GM18498 (cell line): Measurements from ENCODE around the gene ARNT2.

ENCODE experiments used
- ATAC-seq: cut with Tn5 transposase; IDR thresholded peaks from one replicate; pipeline ENCODE4 v1.9.1; 2021; ENCODE audit warnings: mild to moderate bottlenecking, moderate library complexity; ENCODE audit not compliant: unreplicated experiment

ARNT2 gene

GRCh38 chr15:80568876-80569605, 164.9 kb downstream of the ARNT2 start:
- no peak for ATAC-seq

- ATAC-seq = no peak
Observed at GRCh38 chr15:80569656-80570055, 165.5 kb downstream of the ARNT2 start.

- no peak for ATAC-seq
Observed at GRCh38 chr15:80570553-80570952, 166.4 kb downstream of the ARNT2 start.

- no peak for ATAC-seq
Observed at GRCh38 chr15:80572337-80572736, 168.2 kb downstream of the ARNT2 start.

GRCh38 chr15:80573606-80574005, 169.4 kb downstream of the ARNT2 start:
- no peak for ATAC-seq

- ATAC-seq = no peak
Observed at GRCh38 chr15:80574590-80574989, 170.4 kb downstream of the ARNT2 start.

GRCh38 chr15:80576519-80577090, 172.4 kb downstream of the ARNT2 start:
- no peak for ATAC-seq

GRCh38 chr15:80577552-80578205, 173.5 kb downstream of the ARNT2 start:
- ATAC-seq = no peak

GRCh38 chr15:80578206-80578595, 174.0 kb downstream of the ARNT2 start:
- no peak for ATAC-seq

- ATAC-seq = no peak
Observed at GRCh38 chr15:80578871-80579270, 174.7 kb downstream of the ARNT2 start.

- ATAC-seq = no peak
Observed at GRCh38 chr15:80579611-80580010, 175.4 kb downstream of the ARNT2 start.

GRCh38 chr15:80580106-80580505, 175.9 kb downstream of the ARNT2 start:
- ATAC-seq = no peak

GRCh38 chr15:80580536-80581260, 176.5 kb downstream of the ARNT2 start:
- no peak for ATAC-seq

- no peak for ATAC-seq
Observed at GRCh38 chr15:80581976-80582375, 177.8 kb downstream of the ARNT2 start.

GRCh38 chr15:80582816-80583423, 178.7 kb downstream of the ARNT2 start:
- ATAC-seq = no peak

GRCh38 chr15:80584561-80584964, 180.4 kb downstream of the ARNT2 start:
- no peak for ATAC-seq

- ATAC-seq = no peak
Observed at GRCh38 chr15:80584973-80585525, 180.9 kb downstream of the ARNT2 start.

GRCh38 chr15:80585544-80586018, 181.4 kb downstream of the ARNT2 start:
- ATAC-seq = no peak

- ATAC-seq = no peak
Observed at GRCh38 chr15:80586161-80586560, 182.0 kb downstream of the ARNT2 start.

GRCh38 chr15:80587007-80587406, 182.8 kb downstream of the ARNT2 start:
- ATAC-seq = no peak
